NCI-H345 treated with DMSO at 0.1 percent for 48 hours (cell line): ENCODE measurements around the gene KL.

Experiments used
- DNase-seq: peaks from one replicate; lab custom pipeline; 2025; ENCODE audit not compliant: unreplicated experiment; lab: John Stamatoyannopoulos, UW

KL gene

DNA sequence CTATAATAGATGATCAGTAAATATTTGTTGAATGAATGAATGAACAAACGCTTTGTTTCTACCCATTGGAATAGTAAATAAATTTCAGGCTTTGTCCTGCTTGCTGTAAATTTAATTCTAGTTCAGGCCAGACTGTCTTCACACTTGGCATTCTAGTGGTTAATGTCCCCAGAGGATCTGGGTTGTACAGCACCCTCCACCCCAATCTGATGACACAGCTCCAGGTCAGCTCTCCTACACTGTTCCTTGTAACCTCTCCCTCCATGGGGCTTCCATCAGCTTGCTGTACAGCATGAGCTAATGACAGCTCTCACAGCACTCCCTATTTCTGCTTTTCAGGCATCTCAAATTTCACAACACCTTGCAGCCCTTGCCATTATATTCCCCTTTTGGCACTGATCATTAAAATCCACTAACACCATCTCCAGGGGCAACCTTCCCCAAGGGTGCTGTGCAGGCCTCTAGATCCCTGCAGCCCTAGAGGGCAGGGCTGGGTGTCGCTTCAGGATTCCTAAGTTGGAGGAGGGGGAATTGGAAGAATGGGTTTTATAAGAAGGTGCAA lies 12.7 kb upstream of the KL start:
- DNase-seq, result peak; percentile 9

DNA sequence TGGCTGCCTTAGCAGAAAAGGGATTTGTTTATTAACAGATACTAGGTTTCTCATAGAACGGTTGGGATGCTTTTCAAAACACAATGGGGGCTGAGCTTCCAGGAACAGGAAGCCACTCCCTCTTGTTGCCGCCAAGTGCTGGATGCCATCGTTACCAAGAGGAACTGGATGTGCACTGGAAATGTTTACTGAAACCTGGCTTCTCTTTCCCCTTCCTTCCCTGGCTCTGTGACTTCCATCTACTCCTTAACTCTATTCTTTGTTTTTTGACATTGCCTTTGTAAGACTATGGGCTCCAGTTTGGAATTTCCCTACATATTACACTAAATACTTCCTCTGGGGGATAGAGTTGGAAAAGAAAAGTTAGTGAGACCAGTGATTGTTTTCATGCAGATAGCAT lies 11.7 kb upstream of the KL start:
- no peak for DNase-seq

DNA sequence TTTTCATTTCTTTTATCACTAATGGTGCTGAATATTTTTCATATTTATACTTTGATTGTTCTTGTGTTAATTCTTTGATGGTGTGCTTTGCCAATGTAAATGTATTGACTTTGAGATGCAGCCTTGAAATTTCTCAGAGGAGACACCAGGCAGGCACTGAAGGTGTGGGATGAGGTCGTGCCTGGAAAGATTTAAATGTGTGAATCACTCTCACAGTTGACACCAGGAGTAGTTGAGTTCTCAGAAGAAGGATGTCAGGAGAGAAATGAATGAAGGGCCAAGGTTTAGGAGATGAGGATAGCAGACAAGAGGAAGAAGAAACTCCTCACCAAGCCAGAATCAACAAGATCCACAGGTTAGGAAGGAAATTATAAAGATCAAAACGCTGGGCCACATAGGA lies 10.1 kb upstream of the KL start:
- no peak for DNase-seq

DNA sequence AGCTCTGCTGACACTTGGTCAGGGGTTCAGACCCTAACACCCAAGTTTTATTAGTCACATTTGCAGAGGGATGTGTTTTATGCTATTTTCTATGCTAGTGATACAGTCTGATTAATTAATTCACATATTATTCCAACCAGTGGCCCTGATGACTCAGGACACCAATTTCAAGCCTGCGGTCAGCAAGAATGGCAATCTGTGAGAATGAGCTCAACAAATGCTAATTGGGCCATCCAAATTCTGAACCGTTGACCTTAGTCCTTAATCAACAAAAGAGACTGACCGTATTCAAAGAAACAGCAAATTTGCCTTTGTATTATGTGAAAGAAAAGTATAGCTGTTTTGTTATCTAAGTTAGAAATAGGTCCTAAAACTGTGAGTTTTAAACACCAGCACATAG lies 9.6 kb upstream of the KL start:
- no peak for DNase-seq

DNA sequence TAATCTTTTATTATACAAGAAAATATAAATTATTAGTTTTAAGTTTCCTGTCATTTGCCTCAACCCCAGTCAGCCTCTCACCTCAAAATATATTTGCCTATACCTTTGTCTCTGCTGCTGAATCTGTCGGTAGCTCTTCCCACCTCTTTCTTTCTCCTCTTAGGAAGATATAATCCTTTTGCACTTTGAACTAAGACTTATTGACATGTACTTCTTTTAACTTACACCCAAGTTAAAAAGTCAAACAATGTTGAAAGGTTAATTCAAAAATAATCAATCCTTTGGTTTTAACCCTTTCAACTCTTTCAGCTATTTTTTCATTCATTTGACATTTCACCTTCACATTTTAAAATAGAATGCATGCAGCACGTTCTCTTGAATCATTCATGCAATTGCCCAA lies 9.0 kb upstream of the KL start:
- no peak for DNase-seq

DNA sequence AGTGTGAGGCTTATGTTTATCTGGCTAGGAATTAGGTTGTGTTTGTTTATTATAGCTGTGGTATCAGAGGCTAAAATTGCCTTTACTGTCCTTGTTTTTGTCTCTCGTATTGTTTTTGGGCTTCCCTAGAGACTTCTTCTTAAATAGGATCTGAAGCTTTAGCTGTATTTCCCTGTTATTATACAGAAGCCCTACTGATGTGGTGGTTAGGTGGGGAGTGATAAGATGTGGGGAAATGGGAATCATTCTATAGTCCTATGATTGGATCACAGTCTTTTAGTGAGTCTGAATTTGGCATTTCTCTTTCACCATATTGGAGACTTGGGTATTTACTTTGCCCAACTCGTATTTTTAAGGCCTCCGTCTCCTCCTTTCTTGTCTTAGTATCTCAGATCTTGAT lies 8.3 kb upstream of the KL start:
- no peak for DNase-seq

DNA sequence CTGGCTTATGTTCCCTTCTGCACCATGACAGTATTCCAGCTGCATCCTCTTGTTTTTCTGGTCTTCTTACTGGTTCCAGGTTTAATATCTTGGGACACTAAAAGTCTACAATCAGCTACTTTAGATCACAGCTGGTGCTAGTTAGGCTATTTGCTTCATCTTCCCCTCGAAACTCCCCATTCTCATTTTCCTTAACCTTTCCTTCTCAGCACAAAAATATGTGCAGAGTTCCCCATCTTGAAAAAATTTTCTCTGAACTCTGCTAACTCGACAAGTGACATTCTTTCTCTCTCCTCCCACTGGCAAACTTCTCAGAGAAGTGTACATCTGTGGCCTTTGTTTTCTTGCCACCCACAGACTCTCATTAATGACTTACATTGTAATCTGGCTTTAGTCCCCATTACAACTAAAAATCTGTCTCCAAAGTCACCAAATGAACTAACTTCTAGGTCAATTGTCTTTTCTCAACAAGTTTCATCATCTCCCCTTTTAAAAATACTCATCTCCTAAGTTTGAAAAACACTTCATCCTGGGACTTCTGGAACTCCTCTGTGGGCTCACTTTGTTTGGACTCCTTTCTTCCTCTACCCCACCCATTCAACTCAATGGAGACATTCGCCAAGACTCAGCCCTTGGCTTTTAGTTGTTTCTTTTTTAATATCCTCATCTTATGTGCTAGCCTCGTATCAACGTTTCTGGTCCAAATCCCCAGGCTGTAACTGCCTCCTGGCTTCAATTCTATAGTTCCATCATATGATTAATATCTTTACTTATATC lies 7.1 kb upstream of the KL start:
- DNase-seq, result no peak

DNA sequence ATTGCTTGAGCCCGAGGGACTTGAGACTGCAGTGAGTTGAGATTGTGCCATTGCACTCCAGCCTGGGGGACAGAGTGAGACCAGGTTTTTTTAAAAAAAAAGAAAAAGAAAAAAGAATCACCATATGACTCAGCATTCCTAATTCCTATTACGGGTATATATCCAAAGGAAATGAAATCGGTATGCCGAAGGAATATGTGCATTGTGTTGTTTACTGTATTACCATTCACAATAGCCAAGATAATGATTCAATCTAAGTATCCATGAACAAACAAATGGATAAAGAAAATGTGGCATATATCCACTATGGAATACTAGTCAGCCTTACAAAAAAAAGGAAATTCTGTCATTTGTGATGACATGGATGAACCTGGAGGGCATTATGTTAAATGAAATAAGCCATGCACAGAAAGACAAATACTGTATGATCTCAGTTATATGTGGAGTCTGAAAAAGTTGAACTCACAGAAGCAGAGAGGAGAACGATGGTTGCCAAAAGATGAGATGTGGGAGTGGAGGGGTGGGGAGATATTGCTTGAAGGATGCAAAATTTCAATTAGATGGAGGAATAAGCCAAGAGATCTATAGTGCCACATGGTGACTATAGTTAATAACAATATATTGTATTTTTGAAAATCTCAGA lies 4.3 kb upstream of the KL start:
- DNase-seq, result no peak

DNA sequence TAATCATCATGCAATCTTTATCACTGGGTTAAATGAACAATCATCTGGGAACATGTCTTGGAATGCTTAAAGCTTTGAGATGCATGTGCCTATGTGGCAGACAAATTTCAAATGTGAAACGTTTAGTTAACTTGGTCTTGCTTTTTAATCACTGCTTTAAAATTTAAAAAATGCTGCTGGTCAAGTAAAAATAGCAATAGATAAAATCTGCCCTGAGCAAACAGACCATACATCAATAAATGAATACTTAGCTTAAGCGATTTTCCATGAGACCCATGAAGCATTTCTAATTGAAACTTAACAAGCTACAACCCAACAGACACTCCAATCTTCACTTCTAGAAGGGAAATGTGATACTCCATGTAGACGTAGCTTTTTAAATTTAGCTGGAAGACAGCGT lies 1.9 kb upstream of the KL start:
- no peak for DNase-seq

DNA sequence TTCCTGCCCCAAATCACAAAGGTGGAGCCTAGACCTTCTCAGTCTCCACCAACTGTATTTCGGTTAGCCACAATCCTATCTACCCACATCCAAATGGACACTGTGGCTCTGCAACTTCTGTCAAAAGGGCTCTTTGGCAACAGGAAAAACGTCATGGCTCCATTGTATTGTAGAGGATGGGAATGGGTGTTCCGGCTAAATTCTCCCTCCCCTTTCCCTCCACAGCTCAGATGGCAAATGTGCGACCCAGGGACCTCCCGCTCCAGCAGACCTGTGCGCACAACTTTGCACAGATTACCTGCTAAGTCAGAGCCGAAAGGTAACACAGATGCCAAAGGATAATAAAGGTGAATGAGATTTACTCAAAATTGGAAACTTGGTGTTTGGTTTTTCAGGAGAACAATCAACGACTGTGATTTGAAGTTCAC lies 968 bp upstream of the KL start:
- DNase-seq, result no peak

DNA sequence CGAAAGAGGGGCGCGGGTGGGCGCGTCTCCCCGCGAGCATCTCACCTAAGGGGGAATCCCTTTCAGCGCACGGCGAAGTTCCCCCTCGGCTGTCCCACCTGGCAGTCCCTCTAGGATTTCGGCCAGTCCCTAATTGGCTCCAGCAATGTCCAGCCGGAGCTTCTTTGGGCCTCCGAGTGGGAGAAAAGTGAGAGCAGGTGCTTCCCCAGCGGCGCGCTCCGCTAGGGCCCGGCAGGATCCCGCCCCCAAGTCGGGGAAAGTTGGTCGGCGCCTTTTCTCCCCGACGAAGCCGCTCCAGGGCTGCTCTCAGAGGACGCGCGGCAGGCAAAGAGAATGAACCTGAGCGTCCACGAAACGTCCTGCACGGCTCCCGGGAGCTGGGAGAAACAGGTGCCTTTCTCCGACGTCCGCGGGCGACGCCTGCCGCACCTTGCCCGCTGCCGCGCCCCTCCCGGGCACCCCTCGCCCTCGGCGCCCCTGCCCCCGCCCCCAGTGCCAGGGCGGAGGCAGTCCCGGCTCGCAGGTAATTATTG lies 366 bp upstream of the KL start:
- DNase-seq, result no peak

DNA sequence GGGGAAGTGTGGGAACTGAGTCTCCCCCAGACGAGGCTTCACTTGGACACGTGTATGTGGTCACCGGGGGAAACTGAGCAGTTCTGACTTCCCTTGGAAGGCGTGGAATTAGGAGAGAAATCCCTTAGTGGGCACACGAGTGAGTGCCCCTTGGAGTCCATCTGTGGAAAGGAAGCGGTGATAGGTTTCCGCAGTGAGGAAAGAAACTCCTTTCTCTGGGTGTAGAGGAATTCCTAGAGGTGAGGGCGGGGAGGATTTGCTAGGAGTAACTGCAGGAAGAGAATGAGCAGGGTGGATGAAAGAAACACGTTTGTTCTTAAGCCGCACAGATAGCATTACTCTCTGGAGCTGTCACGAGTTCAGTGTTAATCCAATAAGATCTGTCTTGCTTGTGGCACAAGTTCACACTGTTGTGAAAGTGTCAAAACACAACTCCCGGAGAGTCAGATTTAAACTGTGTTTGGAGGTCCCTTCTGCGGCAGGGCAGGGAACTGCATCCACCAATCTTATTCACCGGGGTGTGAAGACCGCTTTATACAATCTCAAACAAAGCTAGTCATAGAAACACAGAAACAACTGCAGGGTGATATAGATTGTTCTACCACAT lies 1.2 kb downstream of the KL start:
- no peak for DNase-seq

DNA sequence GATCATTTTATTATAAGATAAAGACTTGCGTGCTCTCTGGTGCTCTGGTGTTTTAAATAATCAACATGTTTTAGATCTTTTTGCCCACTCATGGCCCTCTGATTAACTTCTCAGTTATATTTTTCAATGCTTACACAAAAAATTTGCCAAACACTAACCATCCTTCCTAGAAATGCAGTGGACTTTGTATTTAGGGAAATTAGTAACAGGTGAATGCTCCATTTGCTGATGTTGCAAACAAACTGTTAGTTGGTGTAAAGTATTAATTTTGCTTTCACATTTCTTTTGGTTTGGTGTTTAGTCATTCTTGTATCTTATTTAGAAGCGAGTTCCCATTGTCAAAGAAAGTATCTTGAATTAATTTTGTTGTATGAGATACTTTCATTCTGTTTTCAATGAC lies 2.7 kb downstream of the KL start:
- no peak for DNase-seq

DNA sequence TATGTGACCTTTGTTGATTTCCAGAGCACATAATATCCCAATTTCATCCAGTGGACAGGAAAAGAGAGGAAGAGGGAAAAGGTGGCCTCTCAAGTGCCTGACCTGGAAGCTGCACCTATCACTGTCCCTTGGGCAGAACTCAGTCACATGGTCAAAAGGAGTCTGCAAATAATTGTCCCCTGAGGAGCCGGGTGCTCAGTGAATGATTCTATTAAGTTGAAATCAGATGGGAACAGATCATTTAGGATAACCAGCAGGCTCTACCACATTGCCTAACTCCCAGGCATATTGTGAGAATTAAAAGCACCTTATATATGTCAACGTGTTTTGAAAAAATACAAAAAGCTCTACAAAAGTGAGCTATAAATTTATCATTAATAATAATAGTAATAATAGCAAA lies 6.8 kb downstream of the KL start:
- no peak for DNase-seq

DNA sequence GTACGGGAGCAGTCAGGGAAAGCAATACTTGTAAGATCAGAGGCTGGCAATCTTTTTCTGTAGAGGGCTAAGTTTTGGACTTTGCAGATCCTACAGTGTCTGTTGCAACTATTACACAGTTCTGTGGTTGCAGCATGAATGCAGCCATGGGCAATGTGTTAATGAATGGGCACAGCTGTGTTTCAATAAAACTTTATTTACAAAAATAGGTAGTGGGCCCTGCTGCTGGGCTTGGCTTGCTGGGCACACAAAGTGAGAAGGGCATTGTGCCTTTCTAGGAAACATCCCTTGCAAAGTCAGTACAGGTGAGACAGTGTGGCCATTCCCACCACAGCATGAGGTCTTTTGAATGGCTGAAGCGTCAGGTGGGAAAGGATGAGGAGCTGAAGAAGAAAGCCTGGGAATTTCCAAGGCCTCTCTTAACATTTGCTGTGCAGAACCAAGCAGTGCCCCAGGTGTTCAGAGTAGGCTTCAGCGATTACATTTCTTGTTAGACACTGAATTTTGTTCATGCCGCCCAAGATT lies 9.1 kb downstream of the KL start:
- DNase-seq, result no peak

DNA sequence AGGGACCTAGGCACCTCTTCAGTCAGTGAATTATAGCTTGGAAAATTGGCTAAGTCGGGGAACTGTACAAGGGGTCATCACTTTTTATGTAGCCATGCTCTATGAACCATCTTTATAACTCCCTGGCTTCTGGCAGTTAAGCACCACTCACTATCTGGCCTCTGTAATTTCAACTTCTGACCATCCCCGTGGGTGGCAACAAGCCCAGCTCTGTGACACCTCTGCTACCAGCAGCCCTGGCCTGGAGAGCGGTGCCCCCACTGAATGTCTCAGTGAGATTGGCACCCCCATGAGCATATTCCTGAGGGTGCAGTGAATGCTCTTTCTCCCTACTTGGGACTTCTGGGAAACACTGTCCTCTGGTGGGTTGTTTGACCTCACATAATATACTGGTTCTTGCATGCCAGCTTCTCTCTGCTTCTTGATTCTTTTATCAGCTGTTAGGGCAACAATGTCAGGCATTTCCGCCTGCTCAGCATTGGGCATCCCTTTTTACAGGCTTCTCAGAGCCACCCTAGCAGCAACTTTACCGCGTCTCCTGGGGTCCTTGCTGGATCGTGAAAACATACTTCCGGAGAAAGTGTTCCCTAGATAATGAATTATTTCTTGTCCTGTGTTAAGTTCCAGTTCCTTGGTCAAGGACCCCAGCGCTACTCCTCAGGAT lies 10.4 kb downstream of the KL start:
- DNase-seq, result no peak

DNA sequence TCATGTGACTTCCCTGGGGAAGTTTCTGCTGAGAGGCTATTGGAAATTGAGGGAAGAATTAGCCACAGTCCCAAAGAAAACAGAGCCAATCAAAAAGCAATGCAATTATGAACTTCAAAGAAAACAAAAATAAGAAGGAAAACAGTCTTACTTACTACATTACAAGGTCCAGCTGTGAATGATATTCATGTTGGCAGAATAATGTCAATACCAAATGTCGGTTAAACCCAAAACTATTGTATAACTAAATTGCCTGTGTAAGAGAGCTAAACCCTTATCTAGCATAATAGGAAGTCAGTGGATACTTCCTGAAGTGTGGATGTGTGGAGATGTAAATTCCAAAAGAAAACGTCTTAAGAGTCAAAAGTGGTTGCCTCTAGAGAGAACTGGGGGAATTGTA lies 12.4 kb downstream of the KL start:
- DNase-seq, result no peak

DNA sequence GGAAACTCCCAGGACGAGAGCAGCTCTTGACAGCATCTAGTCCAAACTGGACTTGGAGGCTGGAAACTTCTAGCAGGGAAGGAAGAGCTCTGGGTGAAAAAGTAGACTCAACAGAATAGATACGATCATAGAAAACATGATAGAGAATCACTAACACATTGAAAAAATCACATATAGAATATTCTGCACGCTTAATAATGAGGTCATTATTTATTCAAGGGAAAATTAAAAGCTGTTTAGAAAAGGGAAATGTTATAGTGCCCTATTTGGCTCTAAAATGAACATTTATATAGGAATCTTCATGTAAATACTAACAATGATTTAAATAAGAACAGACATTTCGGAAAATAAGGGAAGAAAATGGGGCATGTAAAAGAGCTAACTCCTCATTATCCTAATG lies 15.1 kb downstream of the KL start:
- DNase-seq, result no peak

DNA sequence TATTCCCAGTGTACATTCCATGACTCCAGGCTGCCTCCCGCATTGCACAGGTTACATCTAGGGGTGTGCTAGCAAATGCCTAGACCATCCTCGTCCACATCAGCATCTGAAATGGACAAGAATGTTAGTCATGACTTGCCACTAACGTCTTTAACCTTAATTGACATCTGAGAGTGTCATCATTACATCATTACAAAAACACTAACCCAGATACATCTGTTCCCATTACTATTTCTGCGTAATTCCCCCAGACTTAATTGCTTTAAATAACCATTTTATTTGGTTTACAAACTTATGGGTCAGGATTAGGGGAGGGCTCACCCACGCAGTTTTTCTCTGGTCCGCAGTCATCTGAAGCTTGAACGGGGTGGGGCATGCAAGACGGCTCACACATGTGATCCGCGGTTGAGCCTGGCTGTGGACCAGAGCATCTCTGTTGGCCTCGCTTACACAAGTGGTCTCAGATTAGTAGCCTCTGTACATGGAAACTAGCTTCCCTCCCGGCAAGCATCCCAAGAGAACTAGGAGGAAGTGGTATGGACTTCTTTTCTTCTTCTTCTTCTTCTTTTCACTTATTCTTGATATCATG lies 15.9 kb downstream of the KL start:
- DNase-seq, result no peak

DNA sequence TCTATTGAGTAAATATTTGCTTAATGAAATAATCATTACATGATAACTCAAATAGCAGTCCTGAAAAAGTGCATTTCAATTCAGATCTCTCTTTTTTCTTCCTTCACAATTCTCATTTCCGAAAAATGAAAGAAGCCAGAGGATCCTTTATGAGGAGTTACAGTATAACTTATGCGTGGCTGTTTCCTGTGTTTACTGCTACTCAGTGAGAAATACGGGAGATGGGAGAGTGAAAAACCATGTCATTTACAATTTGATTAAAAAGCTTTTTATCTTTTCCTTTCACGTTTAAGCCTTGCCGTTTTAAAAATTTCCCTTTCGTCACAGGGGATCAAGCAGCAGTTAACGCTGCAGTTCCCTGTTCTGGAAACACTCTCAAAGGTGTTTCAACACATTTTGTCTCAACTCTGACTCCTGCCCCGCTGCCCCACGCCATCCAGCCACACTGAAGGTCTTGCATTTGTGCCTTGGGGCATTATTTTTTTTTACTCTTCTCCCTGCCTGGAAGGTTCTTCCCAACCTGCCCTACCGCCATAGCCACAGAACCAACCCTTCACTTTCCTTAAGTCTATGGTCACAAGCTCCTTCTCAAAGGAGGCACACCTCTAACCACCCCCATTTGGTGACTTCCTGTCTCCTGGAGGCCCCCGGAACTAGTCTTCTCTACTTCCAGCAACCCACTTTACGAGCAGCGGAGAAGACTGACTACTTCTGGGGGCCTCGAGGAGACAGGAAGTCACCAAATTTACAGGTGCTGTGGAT lies 17.0 kb downstream of the KL start:
- DNase-seq, result no peak
